HFFc6 (cell line): ENCODE results near the gene TMEM52B. TPM values are rescaled to one million over a fixed set of nuclear protein-coding genes. Genes with fewer than 3 reads are reported as not detected.
"Not testable (repeated sequence)": the region's sequence is repeated elsewhere in the genome, so short reads cannot be mapped to it uniquely, and the experiment has no call there.

Experiments used
- DNase-seq: peaks from one replicate; pipeline ENCODE4 v3.0.0-alpha.2; 2018
- H3K27ac Mint-ChIP-seq: 2 replicates; pipeline ENCODE4 v1.8.0; 2020; ENCODE audit warnings: mild to moderate bottlenecking, mixed read lengths
- H3K27me3 Mint-ChIP-seq: 2 replicates; pipeline ENCODE4 v1.8.0; 2021; ENCODE audit warnings: mild to moderate bottlenecking, moderate library complexity, mixed read lengths; ENCODE audit not compliant: insufficient read depth
- H3K36me3 Mint-ChIP-seq: 2 replicates; pipeline ENCODE4 v1.8.0; 2021; ENCODE audit warnings: low read depth, mixed read lengths
- H3K4me1 Mint-ChIP-seq: 2 replicates; pipeline ENCODE4 v1.8.0; 2020; ENCODE audit warnings: low read depth, mixed read lengths
- H3K4me3 Mint-ChIP-seq: 2 replicates; pipeline ENCODE4 v1.8.0; 2020; ENCODE audit warnings: mild to moderate bottlenecking, moderate library complexity, mixed read lengths
- H3K9me3 Mint-ChIP-seq: 2 replicates; pipeline ENCODE4 v1.8.0; 2020; ENCODE audit warnings: mild to moderate bottlenecking, mixed read lengths
- CTCF ChIP-seq: fragments of 200-600 bp; sonication (generic); IDR thresholded peaks from 2 replicates; pipeline ENCODE4 v1.5.0; 2021; ENCODE audit warnings: antibody characterized with exemption, mild to moderate bottlenecking
- total RNA-seq, 6 experiments: library from RNA; stranded (reverse); fragmentation: NEBNext Ultra II Directional; extraction: Animal tissue kit (Norgen Biotek cat#: 25700); gene quantifications; 2 replicates in 1 of 6; 3 replicates in 5 of 6; pipeline ENCODE4 v1.2.3, GENCODE V29; 2021

TMEM52B gene
- total RNA-seq, 6 experiments from 2014 or later, result 0.74 to 2.3 (median 1.1) TPM

- no peak for TF ChIP-seq CTCF
- H3K36me3 Mint-ChIP-seq, result no peaks in the 10 kb centered on the region
- H3K27ac Mint-ChIP-seq, result peak overlapping the region; percentile 84
- peaks cover 69% of the 10 kb centered on the region for H3K4me1 Mint-ChIP-seq
- peak; percentile 88 for DNase-seq
- H3K9me3 Mint-ChIP-seq, result no peaks in the 10 kb centered on the region
- peaks cover 2% of the 10 kb centered on the region; the same call in 1 of the 2 replicates for H3K27me3 Mint-ChIP-seq
- H3K4me3 Mint-ChIP-seq, result peak overlapping the region; percentile 38
Measured at GRCh38 chr12:10182354-10183049, 3.7 kb downstream of the TMEM52B start.

- Mint-ChIP-seq H3K4me1 (peaks cover 61% of the 10 kb centered on the region), H3K4me3 (no peak overlapping the region; the same call in 1 of the 2 replicates), H3K27me3 (no peaks in the 10 kb centered on the region), H3K36me3 (no peaks in the 10 kb centered on the region), H3K27ac (peak overlapping the region; percentile 66), H3K9me3 (no peaks in the 10 kb centered on the region)
- no peak for TF ChIP-seq CTCF
- DNase-seq, result no peak
Measured at GRCh38 chr12:10184261-10184843, 5.5 kb downstream of the TMEM52B start.

- Mint-ChIP-seq H3K27ac (no peak overlapping the region), H3K36me3 (no peaks in the 10 kb centered on the region), H3K4me1 (peaks cover 61% of the 10 kb centered on the region), H3K27me3 (no peaks in the 10 kb centered on the region), H3K4me3 (no peak overlapping the region), H3K9me3 (no peaks in the 10 kb centered on the region)
- no peak for TF ChIP-seq CTCF
- no peak for DNase-seq
Measured at GRCh38 chr12:10186299-10186698, 7.5 kb downstream of the TMEM52B start.

DNA sequence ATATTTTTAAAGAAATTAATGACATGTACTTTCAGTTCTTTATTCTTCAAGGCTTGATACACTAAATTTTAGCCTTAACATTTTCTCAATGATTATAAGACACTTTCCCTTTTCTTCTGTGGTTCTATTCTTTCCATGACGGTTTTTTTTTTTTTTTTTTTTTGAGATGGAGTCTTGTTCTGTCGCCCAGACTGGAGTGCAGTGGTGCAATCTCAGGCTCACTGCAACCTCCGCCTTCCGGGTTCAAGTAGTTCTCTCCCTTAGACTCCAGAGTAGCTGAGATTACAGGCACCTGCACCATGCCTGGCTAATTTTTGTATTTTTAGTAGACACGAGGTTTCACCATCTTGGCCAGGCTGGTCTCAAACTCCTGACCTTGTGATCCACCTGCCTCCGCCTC is 8.1 kb downstream of the TMEM52B start:
- H3K36me3 Mint-ChIP-seq, DNase-seq, H3K9me3 Mint-ChIP-seq, H3K27me3 Mint-ChIP-seq, H3K4me3 Mint-ChIP-seq, H3K27ac Mint-ChIP-seq: not testable (repeated sequence)
- H3K4me1 Mint-ChIP-seq, result peaks cover 65% of the 10 kb centered on the region

DNA sequence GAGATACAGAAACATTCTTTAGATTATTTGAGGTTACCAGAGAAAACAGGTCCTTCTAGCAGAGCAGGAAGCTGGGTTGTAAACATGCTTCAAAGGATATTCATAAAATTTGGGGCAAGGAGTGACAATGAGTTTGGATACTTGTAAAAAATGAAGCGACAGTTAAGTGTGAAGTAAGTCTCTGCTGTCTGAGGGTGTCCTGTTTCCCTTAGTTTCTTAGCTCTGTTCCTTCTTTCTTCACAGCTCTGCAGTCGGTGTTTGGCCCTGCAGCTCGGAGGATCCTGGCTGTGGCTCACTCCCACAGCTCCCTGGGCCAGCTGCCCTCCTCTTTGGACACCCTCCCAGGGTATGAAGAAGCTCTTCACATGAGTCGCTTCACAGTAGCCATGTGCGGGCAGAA is 10.8 kb downstream of the TMEM52B start:
- Mint-ChIP-seq H3K36me3 (no peaks in the 10 kb centered on the region), H3K27me3 (peaks cover 2% of the 10 kb centered on the region), H3K9me3 (no peaks in the 10 kb centered on the region), H3K4me3 (peak overlapping the region; percentile 18; the same call in 1 of the 2 replicates), H3K4me1 (peaks cover 62% of the 10 kb centered on the region), H3K27ac (peak overlapping the region; percentile 67)
- no peak for TF ChIP-seq CTCF
- peak; percentile 44 for DNase-seq
